ENCODE results near the gene GSK3B. TPM values are rescaled to one million over a fixed set of nuclear protein-coding genes. Genes with fewer than 3 reads are reported as not detected.

The GSK3B gene
- total RNA-seq = 40.2 and 49.2 TPM in 2 replicates

DNA sequence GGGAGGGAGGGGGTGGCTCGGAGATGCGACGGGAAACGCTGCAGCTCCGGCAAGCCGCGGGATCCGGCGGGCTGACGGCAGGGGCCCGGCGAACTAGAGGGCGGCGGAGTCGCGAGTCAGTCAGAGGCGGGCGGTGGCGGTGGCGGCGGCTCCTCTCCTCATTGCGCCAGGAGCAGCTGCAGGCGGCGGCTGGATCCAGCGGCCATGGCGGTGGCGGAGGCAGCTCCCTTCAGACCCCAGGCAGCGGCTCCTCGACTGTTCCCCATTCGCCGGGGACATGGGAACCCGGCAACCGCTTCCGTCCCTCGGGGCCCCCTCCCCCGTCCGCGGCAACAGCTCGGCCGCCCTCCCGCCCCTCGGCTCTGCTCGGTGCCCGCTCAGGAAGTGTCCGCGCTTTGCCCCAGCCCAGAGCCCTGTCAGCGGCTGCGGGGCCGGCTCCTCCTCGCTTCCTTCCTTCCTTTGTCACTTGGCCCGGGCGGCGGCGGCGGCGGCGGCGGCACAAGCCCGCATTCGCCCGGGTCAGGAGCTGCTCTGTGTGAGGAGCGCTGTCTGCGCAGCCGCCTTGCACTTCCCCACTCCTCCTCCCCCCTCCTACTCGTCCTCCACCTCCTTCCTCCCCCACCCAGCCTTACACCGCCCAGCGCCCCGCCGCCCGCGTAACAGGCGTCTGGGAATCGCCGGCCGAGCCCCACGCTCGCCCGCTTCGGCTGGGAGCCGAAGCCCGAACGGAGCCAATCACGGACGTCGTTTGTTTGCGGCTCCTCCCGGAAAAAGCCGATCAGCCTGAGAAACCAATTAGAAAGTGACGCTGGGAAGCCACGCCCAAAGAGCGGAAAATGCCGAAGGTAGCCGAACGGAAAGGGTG is at the start of gene GSK3B:
GSK3B (minus strand) TSS at position 537 of the 865 bp plus-strand sequence. CDS start 1,013 bp downstream, outside the sequence.

DNA sequence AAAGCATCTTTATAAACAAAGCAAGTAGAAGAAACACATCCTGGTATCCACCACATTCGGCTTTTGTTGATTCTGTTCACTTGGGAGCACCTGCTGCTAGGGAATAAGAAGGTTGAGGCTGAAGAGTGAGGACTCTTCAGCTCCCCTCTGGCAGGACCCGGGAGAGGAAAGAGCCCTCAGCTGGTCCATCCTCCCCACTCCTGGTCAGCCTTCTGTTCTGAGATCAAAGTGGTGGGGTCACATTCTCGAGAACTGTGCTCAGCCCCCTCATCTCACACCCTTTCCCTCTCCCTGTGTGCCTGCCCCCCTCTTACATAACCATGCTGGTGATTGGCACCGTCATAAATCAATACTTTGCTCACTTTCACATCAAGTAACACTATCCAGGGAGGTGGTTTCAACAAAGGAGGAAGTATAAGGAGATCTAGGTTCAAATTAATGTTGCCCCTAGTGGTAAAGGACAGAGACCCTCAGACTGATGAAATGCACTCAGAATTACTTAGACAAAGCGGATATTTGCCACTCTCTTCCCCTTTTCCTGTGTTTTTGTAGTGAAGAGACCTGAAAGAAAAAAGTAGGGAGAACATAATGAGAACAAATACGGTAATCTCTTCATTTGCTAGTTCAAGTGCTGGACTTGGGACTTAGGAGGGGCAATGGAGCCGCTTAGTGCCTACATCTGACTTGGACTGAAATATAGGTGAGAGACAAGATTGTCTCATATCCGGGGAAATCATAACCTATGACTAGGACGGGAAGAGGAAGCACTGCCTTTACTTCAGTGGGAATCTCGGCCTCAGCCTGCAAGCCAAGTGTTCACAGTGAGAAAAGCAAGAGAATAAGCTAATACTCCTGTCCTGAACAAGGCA is 312.7 kb downstream of the GSK3B start, which contains the start of gene NR1I2:
NR1I2 (plus strand) TSS at position 772 of the 869 bp plus-strand sequence.

Other genes with a start within 250 kb of the GSK3B start
- gene GPR156, start 190.8 kb upstream of the GSK3B start, total RNA-seq = 0.31 and 0.40 TPM in 2 replicates

All from aortic smooth muscle cell (primary cell).